ENCODE results near the gene PDE3A. TPM values are rescaled to one million over a fixed set of nuclear protein-coding genes. Genes with fewer than 3 reads are reported as not detected.

The PDE3A gene
- total RNA-seq, 1 donor from 2014 or later: 82.6 TPM

DNA sequence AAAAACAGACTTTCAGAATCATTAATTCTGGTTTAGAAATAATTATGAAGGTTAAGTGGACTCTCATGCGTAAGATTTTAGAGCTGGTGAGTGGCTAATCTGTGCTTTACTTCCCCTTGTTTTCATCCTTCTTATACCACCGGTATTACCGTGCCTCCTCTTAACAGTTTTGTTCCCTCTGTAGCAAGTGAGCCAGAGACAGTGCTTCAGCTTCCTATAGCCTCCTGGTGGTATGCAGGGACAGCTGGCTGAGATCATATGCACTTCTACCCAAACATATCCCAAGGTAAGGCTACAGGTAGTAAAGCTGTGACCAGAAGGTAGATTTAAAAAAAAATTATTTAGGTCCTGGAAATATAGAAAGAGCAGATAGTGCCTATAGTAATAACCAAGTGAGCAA lies 55.2 kb downstream of the PDE3A start:
- DNase-seq (ENCODE audit: low spot score): no peak

GRCh38 chr12:20424841-20425240 lies 56.5 kb downstream of the PDE3A start:
- no peak for DNase-seq (ENCODE audit: low spot score)

DNA sequence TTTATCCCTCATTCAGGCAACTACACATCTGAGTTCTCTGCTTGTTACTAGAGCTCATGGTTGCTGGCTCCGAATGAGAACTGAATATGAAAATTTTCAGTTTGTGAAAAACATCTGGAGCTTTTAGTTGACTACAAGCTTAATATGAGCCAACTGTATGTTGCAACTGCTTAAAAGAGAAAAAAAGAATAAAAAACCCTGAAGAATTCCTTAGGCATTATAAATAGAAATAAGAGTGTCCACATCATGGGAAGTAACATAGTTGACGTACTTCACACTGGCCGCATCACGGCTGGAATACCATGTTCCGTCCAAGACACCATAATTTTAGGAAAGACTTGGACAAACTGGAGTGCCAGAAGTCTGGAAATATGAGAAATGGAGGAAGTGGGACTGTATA lies 57.9 kb downstream of the PDE3A start:
- peak; percentile 73 for DNase-seq (ENCODE audit: low spot score)

DNA sequence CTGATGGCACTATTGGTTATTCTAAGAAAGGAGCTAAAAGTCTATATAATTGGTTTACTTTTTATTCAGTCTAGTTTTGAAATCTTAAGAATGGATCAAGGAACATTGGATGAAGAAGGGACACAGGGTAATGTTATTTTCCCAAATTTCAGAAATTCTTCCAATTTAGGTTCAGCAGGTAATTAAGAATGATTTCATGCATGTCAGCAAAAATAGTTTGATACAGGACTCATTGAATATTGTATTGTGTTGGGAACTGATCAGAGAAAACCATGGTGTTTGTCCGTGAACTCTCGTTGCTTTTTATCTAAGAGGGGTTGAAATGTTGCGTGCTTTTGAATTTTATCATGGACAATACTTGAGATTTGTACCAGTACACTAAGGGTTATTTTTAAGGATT lies 58.6 kb downstream of the PDE3A start:
- DNase-seq (ENCODE audit: low spot score): no peak

GRCh38 chr12:20429852-20430251 lies 61.5 kb downstream of the PDE3A start:
- DNase-seq (ENCODE audit: low spot score): peak; percentile 43

DNA sequence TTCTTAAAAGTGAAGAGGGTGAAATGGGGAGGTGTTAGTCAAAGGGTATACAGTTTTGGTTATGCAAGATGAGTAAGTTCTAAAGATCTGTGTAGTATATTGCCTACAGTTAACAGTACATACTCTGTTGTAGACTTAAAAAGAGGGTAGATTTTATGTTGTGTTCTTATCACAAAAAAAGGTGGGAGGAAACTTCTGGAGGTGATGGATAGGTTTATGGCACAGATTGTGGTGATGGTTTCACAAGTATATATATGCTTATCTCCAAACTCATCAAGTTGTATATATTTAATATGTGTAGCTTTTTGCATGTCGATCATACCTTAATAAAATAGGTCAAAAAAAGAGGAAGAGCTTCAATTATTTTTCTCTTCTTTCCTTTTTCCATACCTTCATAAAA lies 64.0 kb downstream of the PDE3A start:
- DNase-seq (ENCODE audit: low spot score): no peak

- no peak for DNase-seq (ENCODE audit: low spot score)
Measured at GRCh38 chr12:20434996-20435395, 66.7 kb downstream of the PDE3A start.

DNA sequence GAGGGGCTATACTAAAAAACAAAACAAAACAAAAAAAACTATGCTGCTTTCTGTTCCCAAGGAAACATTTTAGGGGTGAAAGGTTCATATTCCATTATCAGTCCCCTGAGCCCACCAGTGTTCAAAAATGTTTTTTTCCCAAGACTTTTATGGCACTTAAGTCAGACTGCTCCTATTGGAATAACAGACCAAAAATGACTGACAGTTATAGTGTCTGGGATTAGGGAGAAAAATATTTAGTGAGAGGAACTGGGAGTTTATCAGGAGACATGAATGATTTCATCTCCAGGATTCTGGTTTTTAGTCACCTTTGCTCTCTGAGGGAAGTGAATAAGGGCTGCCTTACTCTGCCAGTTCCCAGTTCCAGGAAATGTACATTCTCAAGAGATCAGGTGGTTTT lies 68.0 kb downstream of the PDE3A start:
- peak; percentile 90 for DNase-seq (ENCODE audit: low spot score)

DNA sequence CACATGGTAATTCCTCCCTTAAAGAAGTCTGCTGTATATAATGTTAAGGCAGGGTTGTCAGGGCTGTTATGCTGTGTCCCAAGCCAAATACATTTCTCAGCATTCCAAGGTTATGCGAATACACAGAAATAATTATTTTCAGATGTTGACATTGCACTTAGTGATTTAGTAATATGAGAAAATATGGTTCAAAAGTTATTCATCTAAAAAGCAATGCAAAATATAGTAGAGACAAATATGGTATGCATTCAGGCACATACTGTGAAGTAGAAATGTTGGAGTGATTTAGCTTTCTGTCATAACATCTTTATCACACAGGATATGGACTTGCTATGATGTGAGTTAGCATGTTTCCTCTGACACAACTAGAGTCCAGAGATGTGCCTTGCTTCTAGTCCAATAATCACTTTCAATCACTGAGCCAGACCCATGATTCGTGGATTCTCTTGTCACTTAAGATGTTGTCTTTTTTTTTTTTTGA lies 70.0 kb downstream of the PDE3A start:
- peak; percentile 78 for DNase-seq (ENCODE audit: low spot score)

GRCh38 chr12:20439626-20440025 lies 71.3 kb downstream of the PDE3A start:
- DNase-seq (ENCODE audit: low spot score): no peak

DNA sequence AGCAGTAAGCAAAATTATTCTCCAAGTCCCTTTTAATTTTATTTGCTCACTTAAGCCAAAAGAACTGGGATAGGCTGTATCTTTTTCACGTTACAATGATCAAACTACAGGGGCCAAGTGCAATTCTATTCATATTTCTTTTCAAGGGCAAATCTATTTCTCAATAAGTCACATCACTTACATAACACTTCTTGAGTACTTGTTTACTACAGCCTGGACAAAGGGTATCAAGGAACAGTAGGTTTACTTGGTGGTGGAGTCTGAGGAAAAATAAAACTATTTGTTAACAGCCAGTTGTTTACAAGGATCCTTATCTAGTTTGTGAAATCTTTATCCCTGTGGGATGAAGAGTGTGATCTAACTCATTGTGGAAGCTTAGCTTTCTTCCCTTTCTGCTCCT lies 72.1 kb downstream of the PDE3A start:
- no peak for DNase-seq (ENCODE audit: low spot score)

DNA sequence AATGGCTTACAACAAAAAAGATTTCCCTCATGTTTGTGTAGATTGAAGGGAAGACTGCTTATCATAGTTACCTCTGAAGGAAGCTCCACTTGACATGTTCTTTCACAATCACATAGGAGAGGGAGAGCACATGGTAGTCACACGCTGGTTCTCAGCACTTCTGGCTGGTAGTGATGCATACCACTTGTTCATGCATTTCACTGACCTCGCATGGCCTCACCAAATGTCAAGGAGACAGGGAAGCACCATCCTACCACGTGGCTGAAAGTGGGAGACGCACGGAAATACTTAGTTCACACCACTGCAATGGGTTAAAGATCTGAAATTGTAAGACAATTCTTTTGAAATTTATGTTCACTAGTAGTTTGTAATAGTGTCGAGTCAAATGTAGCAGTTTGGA lies 74.0 kb downstream of the PDE3A start:
- DNase-seq (ENCODE audit: low spot score): no peak

DNA sequence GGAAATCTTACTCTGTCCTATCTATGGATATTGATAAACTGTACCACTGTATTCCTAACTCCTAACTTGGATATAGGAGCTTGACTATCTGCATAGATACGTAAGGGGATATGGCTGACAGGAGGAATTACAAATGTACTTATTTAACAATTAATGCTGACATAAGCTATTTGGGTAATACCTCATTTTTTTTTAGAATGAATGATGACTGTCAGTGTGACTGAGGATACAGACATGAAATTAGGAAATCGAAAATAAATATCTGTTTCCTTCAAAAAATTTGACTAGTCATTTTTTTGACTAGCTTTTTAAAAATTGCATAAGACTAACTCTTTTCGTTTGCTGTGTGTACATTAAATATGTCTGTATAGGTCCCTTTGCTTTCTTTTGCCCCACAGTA lies 74.9 kb downstream of the PDE3A start:
- no peak for DNase-seq (ENCODE audit: low spot score)

DNA sequence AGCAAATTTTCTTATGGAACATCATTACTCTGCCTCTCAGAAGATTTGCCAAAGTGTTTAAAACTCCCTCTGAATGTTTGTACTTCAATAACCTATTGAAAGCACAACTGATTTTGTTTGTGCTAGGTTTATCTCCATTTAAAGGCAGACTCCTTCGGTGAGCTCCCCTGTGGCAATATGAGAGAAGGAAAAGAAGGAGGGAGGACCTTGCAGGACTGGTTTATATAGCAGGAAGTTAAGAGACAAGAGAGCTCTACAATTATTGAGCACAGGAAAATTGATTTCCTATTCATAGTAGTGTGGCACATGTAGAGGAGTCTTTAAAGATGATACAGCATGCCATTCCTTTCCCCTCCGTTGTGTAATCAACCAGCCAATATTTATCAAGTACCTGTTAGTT lies 75.5 kb downstream of the PDE3A start:
- no peak for DNase-seq (ENCODE audit: low spot score)

DNA sequence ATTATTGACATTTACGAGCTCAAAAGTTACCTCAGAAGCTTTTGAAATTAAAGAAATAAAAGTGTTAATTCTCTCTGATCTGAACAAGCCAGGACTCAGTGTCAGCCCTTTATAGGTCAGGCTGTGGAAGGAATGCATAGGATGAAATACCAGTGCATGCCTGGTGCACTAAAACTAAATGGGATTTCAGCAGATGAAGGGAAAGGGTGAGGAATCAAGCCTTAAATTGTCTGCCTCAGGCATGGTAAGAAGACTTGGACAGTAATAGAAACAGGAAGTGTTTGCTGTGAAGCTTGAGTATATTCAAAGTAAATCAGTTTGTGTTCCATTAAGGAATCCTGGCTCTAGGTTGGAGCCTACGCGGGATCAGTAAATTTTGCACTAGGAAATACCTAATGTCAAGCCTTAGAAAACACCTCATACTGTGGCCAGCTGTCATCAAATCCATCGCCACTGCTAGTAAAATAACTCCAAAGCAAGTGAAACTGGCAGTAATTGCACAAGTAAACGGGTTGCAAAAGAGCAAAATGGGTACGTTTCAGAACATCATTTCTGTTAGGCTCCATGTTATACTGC lies 76.3 kb downstream of the PDE3A start:
- peak; percentile 47 for DNase-seq (ENCODE audit: low spot score)

DNA sequence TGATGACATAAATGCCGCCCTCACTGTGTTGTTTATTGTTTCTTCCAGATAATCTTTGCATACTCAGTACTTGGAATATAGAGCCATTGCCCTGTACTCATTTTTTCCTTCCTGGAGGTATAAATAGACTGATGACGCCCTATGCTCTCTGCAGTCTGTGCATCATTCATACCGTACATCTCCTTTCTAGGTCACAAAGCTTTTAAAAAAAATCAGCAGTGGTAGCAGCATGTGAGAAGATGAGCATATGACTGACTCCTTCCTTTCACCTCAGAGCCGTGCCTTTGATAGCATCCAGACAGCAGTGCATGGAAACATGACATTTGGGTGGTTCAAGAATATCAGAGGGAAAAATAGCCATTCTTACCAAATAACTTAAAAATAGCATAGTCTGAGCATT lies 77.3 kb downstream of the PDE3A start:
- peak; percentile 80 for DNase-seq (ENCODE audit: low spot score)

DNA sequence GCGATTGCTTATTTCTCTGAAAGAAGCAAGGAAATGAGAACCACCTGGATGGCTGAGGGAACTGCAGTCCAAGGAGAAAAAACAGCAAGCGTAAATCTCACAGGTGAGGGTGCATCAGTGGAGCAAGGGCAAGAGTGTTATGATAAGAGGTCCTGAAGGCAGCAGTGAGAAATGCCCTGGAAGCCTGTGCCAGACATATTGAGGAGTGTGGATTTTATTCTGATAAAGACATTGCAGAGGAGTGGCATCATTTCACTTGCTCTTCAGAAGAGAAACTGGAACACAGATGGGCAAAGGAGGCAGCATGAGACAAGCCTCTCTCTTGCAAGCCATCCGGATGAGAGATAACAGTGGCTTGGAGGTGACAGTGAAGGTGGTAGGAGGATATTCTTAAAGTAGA lies 78.5 kb downstream of the PDE3A start:
- DNase-seq (ENCODE audit: low spot score): no peak

GRCh38 chr12:20448781-20449180 lies 80.4 kb downstream of the PDE3A start:
- no peak for DNase-seq (ENCODE audit: low spot score)

GRCh38 chr12:20450591-20451180 lies 82.3 kb downstream of the PDE3A start:
- DNase-seq (ENCODE audit: low spot score): no peak

DNA sequence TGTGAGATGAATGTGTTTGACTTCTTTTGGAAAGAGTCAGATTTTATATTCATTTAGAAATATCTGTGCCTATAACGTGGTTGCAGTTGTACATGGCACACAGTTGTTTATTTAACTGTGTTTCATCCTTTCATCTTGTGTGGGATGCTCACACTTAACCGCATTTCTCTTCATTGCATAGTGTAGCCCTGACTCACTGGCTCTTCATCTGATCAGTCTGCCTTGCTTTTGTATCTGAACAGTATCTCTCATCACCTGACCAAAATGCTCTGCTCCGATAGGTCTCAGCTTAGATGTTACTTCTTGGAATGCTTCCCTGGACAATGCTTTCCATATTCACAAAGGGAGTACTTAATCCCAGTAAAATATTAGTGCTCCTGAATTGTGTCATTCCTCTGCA lies 83.4 kb downstream of the PDE3A start:
- no peak for DNase-seq (ENCODE audit: low spot score)

DNA sequence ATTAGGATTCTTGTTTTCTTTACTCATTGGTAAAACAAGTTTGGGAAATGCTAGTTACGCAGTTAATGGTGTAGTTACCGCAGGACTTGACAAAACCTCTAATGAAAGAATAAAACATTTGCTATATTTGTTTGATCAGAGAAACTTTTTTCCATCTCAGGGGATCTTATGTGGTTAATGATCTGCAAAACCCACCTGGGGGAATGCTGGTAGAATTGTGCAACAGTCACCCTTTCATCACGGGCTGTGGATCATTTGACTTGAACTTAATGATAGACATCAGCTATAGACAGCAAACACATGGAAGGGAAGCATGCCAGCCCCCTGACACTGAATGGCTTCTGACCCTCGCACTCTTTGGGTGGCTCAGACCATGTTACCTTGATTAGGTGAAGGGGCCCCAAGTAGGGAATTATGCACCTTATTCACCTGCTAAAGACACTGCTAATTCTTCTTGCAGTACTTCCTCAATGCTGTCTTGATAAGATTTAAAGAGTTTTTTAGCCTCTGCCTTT lies 84.2 kb downstream of the PDE3A start:
- DNase-seq (ENCODE audit: low spot score): no peak

- no peak for DNase-seq (ENCODE audit: low spot score)
Measured at GRCh38 chr12:20453756-20454310, 85.5 kb downstream of the PDE3A start.

- DNase-seq (ENCODE audit: low spot score): no peak
Measured at GRCh38 chr12:20455001-20455706, 86.8 kb downstream of the PDE3A start.

Measured in umbilical cord (tissue), 2 donors.